GM12878 (cell line): ENCODE measurements around the gene SRBD1. TPM values are rescaled to one million over a fixed set of nuclear protein-coding genes. Genes with fewer than 3 reads are reported as not detected.

Experiments used
- ATAC-seq: fragments of 200-7000 bp; cut with Tn5 transposase; 3 replicates; pipeline ENCODE4 v1.9.1; 2020; ENCODE audit warnings: mild to moderate bottlenecking, moderate library complexity
- BruUV-seq: library from RNA; stranded (reverse); fragments of 400-500 nt; replicated peaks from 2 replicates; lab custom pipeline; 2021; lab: Mats Ljungman, UMichigan
- CTCF ChIA-PET: fragments of 300-600 bp; sonication (Branson Sonifier 250); formaldehyde crosslinking; extraction: SDS; loops from one replicate; lab custom pipeline; 2021; ENCODE audit warnings: inconsistent platforms; lab: Yijun Ruan, JAX
- POLR2A ChIA-PET: fragments of 350-600 bp; formaldehyde crosslinking; extraction: SDS; loops from one replicate; lab custom pipeline; 2021; ENCODE audit warnings: inconsistent platforms; lab: Charles Lee
- RAD21 ChIA-PET: fragments of 300-600 bp; sonication (Branson Sonifier 250); formaldehyde crosslinking; loops from one replicate; lab custom pipeline; 2023; ENCODE audit warnings: antibody characterized with exemption; ENCODE audit not compliant: unreplicated experiment; lab: Charles Lee
- SMC1A ChIA-PET: fragments of 300-600 bp; sonication (Branson Sonifier 250); formaldehyde crosslinking; loops from one replicate; lab custom pipeline; 2023; ENCODE audit not compliant: unreplicated experiment, uncharacterized antibody; lab: Charles Lee
- DNase-seq: peaks from one replicate; pipeline ENCODE4 v3.0.0-alpha.2; 2011; ENCODE audit warnings: low read depth, low spot score
- FAIRE-seq: peaks from 3 replicates; lab custom pipeline; 2011; peaks lifted over from hg19 to GRCh38; lab: Jason Lieb, UNC
- H2AFZ ChIP-seq: 2 replicates; pipeline ENCODE4 v1.6.0; 2011; ENCODE audit warnings: low read depth, low read length, control low read depth; ENCODE audit not compliant: control insufficient read depth
- H3K27ac ChIP-seq: 2 replicates; pipeline ENCODE4 v1.5.1; 2011; ENCODE audit warnings: control low read depth; ENCODE audit not compliant: control insufficient read depth, insufficient read depth
- H3K27me3 ChIP-seq, 2 experiments: replicated peaks in 1 of 2; 2 replicates each; pipeline versions ENCODE4 v1.6.0 to v1.6.1; 2011; ENCODE audit warnings: low read length in 1 of 2; ENCODE audit not compliant: control insufficient read depth in 2 of 2, insufficient read depth in 2 of 2
- H3K36me3 ChIP-seq, 2 experiments: 2 replicates each; pipeline ENCODE4 v1.5.1; 2011; ENCODE audit warnings: low read length in 1 of 2; ENCODE audit not compliant: control insufficient read depth in 2 of 2, insufficient read depth in 2 of 2
- H3K4me1 ChIP-seq: 2 replicates; pipeline ENCODE4 v1.6.1; 2011; ENCODE audit warnings: mild to moderate bottlenecking, low read length, moderate library complexity, mixed read lengths; ENCODE audit not compliant: control insufficient read depth, insufficient read depth
- H3K4me2 ChIP-seq: 2 replicates; pipeline ENCODE4 v1.6.0; 2011; ENCODE audit warnings: control low read depth; ENCODE audit not compliant: control insufficient read depth, insufficient read depth
- H3K4me3 ChIP-seq: fragments of 200-600 bp; sonication (generic); 2 replicates; pipeline ENCODE4 v1.5.1; 2016
- H3K79me2 ChIP-seq: 2 replicates; pipeline ENCODE4 v1.6.0; 2011; ENCODE audit warnings: low read length; ENCODE audit not compliant: control insufficient read depth, insufficient read depth
- H3K9ac ChIP-seq: 2 replicates; pipeline ENCODE4 v1.8.0; 2011; ENCODE audit warnings: low read length, control low read depth, mixed read lengths; ENCODE audit not compliant: control insufficient read depth, insufficient read depth
- H3K9me3 ChIP-seq: replicated peaks from 3 replicates; pipeline ENCODE4 v1.5.1; 2011; ENCODE audit warnings: mild to moderate bottlenecking, low read length; ENCODE audit not compliant: control insufficient read depth, insufficient read depth
- H4K20me1 ChIP-seq: 2 replicates; pipeline ENCODE4 v1.6.0; 2011; ENCODE audit not compliant: control insufficient read depth, insufficient read depth
- BCL3 ChIP-seq: IDR thresholded peaks from 2 replicates; pipeline ENCODE4 v1.6.1; 2011; ENCODE audit warnings: borderline replicate concordance, low read depth, mild to moderate bottlenecking, moderate library complexity, low read length; ENCODE audit not compliant: insufficient read depth, poor library complexity, severe bottlenecking
- CBX5 ChIP-seq: sonication (generic); IDR thresholded peaks from 2 replicates; pipeline ENCODE4 v1.6.1; 2016; ENCODE audit warnings: low read depth, moderate library complexity, mild to moderate bottlenecking, inconsistent platforms
- CHD1 ChIP-seq: IDR thresholded peaks from 2 replicates; pipeline ENCODE4 v1.6.1; 2012; ENCODE audit warnings: low read depth, low read length, improper control_type of control experiment
- HCFC1 ChIP-seq: fragments of 150-350 bp; IDR thresholded peaks from 2 replicates; pipeline ENCODE4 v1.6.1; 2014; ENCODE audit warnings: low read length
- IRF3 ChIP-seq: fragments of 450-650 bp; IDR thresholded peaks from 2 replicates; pipeline ENCODE4 v1.6.1; 2014; ENCODE audit warnings: mild to moderate bottlenecking
- LARP7 ChIP-seq: fragments of 450-650 bp; IDR thresholded peaks from 2 replicates; pipeline ENCODE4 v1.6.1; 2017; ENCODE audit warnings: mild to moderate bottlenecking
- NFYA ChIP-seq: IDR thresholded peaks from 2 replicates; pipeline ENCODE4 v1.6.1; 2011; ENCODE audit warnings: low read depth, mild to moderate bottlenecking, low read length, improper control_type of control experiment, borderline replicate concordance
- NR2F1 ChIP-seq: fragments of 450-650 bp; conservative IDR thresholded peaks from 2 replicates; pipeline ENCODE4 v1.6.1; 2017; ENCODE audit warnings: mild to moderate bottlenecking
- POLR2AphosphoS2 ChIP-seq: IDR thresholded peaks from 2 replicates; pipeline ENCODE4 v1.6.1; 2011; ENCODE audit warnings: low read depth, mild to moderate bottlenecking, low read length, improper control_type of control experiment, moderate library complexity
- POU2F2 ChIP-seq: IDR thresholded peaks from 3 replicates; pipeline ENCODE4 v1.6.1; 2011; ENCODE audit warnings: low read depth, mild to moderate bottlenecking, low read length, borderline replicate concordance
- RELB ChIP-seq: fragments of 450-650 bp; IDR thresholded peaks from 2 replicates; pipeline ENCODE4 v1.6.1; 2017; ENCODE audit warnings: low read depth, mild to moderate bottlenecking, moderate library complexity
- SIX5 ChIP-seq: IDR thresholded peaks from 2 replicates; pipeline ENCODE4 v1.6.1; 2011; ENCODE audit warnings: mild to moderate bottlenecking, low read depth, low read length, moderate library complexity; ENCODE audit not compliant: severe bottlenecking
- ZNF384 ChIP-seq: IDR thresholded peaks from 2 replicates; pipeline ENCODE4 v1.6.1; 2012; ENCODE audit warnings: low read depth, mild to moderate bottlenecking, low read length, improper control_type of control experiment, borderline replicate concordance
- WGBS: methylation state at CpG from one replicate; pipeline ENCODE4 v1.1.6; 2016; ENCODE audit warnings: low lambda C conversion rate; ENCODE audit not compliant: insufficient replicate concordance, insufficient coverage; ENCODE audit errors: missing lambda C conversion rate; 5-methylcytosine and 5-hydroxymethylcytosine counted together
- in situ Hi-C: fragments of 300-500 bp; cut with MboI; formaldehyde crosslinking; loops from 9 replicates; pipeline ENCODE4 v1.14.3; 2018; ENCODE audit warnings: mixed read lengths
- intact Hi-C: fragments of 100-400 bp; cut with micrococcal nuclease; formaldehyde crosslinking; loops from one replicate; pipeline ENCODE4 v1.14.2; 2022; ENCODE audit not compliant: unreplicated experiment
- polyA plus RNA-seq, 11 experiments: library from polyadenylated mRNA; depleted of rRNA in 4 of 11; unstranded in 6 of 11; stranded (reverse) in 5 of 11; fragments of >200 nt; fragmentation: Nextera tagmentation in 4 of 11; fragmentation: Illumina TruSeq in 1 of 11; extraction: Ambion mirVana in 4 of 11; extraction: Trizol in 1 of 11; gene quantifications; 1 replicate in 1 of 11; 2 replicates in 10 of 11; pipeline versions ENCODE4 v1.2.1 to v1.2.3, GENCODE V29; 2011 to 2016; ENCODE audit warnings: inconsistent platforms in 2 of 11, missing spikeins in 2 of 11, low read depth in 1 of 11
- total RNA-seq, 4 experiments: library from RNA; depleted of rRNA in 3 of 4; stranded (reverse); fragments of >200 nt in 3 of 4; fragmentation: Illumina TruSeq in 1 of 4; extraction: Trizol in 1 of 4; gene quantifications; 2 replicates each; pipeline versions ENCODE4 v1.2.1 to v1.2.3, GENCODE V29; 2013 to 2021
- TF ChIP-seq, protein P1 (sequence below): fragments of 450-650 bp; IDR thresholded peaks from 2 replicates; pipeline ENCODE4 v1.6.1; 2017; ENCODE audit warnings: mild to moderate bottlenecking, moderate library complexity

The SRBD1 gene
- total and polyA plus RNA-seq, 10 of the 15 experiments (the other 5 are each of a cell fraction or from before 2014, with no cell fraction given), result 9.7 to 33.1 (median 20.1) TPM

DNA sequence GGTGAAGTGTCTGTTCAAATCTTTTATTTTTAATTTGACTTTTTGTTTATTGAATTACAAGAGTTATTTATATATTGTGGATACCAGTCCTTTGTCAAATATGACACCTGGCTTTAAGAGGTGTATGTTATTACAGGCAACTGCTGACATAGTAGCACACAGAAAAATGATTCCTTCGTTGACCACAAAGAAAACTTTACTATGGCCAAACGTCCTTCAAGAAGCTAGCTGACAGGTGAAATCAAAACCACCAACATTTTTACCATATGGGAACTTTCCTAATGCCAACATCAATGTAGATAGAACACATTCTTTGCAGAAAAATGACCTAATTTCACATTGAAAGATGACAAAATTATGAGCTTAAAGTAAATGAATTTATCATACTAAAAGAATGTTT is 6.4 kb upstream of the SRBD1 start:
- CTCF ChIA-PET, result interaction anchor here (0.6 to 1.5 kb wide), 7 partner anchors 9 to 1010 kb away, joined by 3 to 5 read pairs (median 3); no protein-coding TSS in a partner anchor
- no peaks in the 10 kb centered on the region for H3K9me3 ChIP-seq
- POLR2A ChIA-PET, result interaction anchor here (0.7 kb wide), 1 partner anchor 9 kb away, joined by 3 read pairs; no protein-coding TSS in a partner anchor
- H3K4me2 ChIP-seq, result no peak overlapping the region
- intact Hi-C loops, result no loop called here
- no peak for ATAC-seq
- H3K36me3 ChIP-seq, result no peaks in the 10 kb centered on the region
- no TSS peak for BruUV-seq
- RAD21 ChIA-PET, result interaction anchor here (0.8 to 1.5 kb wide), 2 partner anchors 32 to 66 kb away, joined by 3 to 4 read pairs; no protein-coding TSS in a partner anchor
- H4K20me1 ChIP-seq, result no peaks in the 10 kb centered on the region
- H3K27me3 ChIP-seq, result no peaks in the 10 kb centered on the region
- H3K27ac ChIP-seq, result no peak overlapping the region
- no peak overlapping the region for H3K4me3 ChIP-seq
- no peak for DNase-seq
- H3K4me1 ChIP-seq, result no peaks in the 10 kb centered on the region
- H2AFZ ChIP-seq, result no peak overlapping the region
- in situ Hi-C loops, result no loop called here
- no peak for FAIRE-seq
- H3K79me2 ChIP-seq, result no peaks in the 10 kb centered on the region
- 10% methylated on average over 2 of the region's 2 CpGs for WGBS
- SMC1A ChIA-PET, result interaction anchor here (0.6 to 1.6 kb wide), 7 partner anchors 10 to 317 kb away, joined by 3 to 7 read pairs (median 3); no protein-coding TSS in a partner anchor
- H3K9ac ChIP-seq, result no peak overlapping the region
- TF ChIP-seq BCL3 (no peak), HCFC1 (no peak), LARP7 (no peak), RELB (no peak), POU2F2 (no peak), SIX5 (no peak), CHD1 (no peak), CBX5 (no peak), NR2F1 (no peak), IRF3 (no peak), POLR2AphosphoS2 (no peak), ZNF384 (no peak), NFYA (no peak)
- TF ChIP-seq, protein P1, sequence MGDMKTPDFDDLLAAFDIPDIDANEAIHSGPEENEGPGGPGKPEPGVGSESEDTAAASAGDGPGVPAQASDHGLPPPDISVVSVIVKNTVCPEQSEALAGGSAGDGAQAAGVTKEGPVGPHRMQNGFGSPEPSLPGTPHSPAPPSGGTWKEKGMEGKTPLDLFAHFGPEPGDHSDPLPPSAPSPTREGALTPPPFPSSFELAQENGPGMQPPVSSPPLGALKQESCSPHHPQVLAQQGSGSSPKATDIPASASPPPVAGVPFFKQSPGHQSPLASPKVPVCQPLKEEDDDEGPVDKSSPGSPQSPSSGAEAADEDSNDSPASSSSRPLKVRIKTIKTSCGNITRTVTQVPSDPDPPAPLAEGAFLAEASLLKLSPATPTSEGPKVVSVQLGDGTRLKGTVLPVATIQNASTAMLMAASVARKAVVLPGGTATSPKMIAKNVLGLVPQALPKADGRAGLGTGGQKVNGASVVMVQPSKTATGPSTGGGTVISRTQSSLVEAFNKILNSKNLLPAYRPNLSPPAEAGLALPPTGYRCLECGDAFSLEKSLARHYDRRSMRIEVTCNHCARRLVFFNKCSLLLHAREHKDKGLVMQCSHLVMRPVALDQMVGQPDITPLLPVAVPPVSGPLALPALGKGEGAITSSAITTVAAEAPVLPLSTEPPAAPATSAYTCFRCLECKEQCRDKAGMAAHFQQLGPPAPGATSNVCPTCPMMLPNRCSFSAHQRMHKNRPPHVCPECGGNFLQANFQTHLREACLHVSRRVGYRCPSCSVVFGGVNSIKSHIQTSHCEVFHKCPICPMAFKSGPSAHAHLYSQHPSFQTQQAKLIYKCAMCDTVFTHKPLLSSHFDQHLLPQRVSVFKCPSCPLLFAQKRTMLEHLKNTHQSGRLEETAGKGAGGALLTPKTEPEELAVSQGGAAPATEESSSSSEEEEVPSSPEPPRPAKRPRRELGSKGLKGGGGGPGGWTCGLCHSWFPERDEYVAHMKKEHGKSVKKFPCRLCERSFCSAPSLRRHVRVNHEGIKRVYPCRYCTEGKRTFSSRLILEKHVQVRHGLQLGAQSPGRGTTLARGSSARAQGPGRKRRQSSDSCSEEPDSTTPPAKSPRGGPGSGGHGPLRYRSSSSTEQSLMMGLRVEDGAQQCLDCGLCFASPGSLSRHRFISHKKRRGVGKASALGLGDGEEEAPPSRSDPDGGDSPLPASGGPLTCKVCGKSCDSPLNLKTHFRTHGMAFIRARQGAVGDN, result no peak
